SK-N-SH (cell line): Measurements from ENCODE around the gene POU6F2. TPM values are rescaled to one million over a fixed set of nuclear protein-coding genes. Genes with fewer than 3 reads are reported as not detected.

Experiments used
- CTCF ChIA-PET: fragments of 300-600, 350-600 bp; formaldehyde crosslinking; extraction: SDS; loops from one replicate; lab custom pipeline; 2021; lab: Yijun Ruan, JAX
- POLR2A ChIA-PET: fragments of 350-600 bp; sonication (Branson Sonifier 250); formaldehyde crosslinking; extraction: SDS; loops from one replicate; lab custom pipeline; 2020; ENCODE audit warnings: antibody characterized with exemption, inconsistent platforms; lab: Yijun Ruan, JAX
- DNase-seq: peaks from one replicate; pipeline ENCODE4 v3.0.0; 2012
- H2AFZ ChIP-seq: fragments of 200-600 bp; sonication (generic); 2 replicates; pipeline ENCODE4 v1.8.1; 2016; ENCODE audit warnings: antibody characterized with exemption, mild to moderate bottlenecking, low read depth
- H3F3A ChIP-seq: fragments of 200-600 bp; sonication (generic); replicated peaks from 2 replicates; pipeline ENCODE3; 2016; ENCODE audit warnings: antibody characterized with exemption, mild to moderate bottlenecking; ENCODE audit not compliant: insufficient read depth
- H3K27ac ChIP-seq, 2 experiments: fragments of 200-500 bp in 1 of 2; fragments of 200-600 bp in 1 of 2; sonication (Bioruptor generic) in 1 of 2; sonication (generic), shearing (Covaris generic) in 1 of 2; 2 replicates each; pipeline versions ENCODE4 v1.5.1 to v1.6.1; 2014 to 2016; ENCODE audit warnings: low read depth in 2 of 2, inconsistent platforms in 1 of 2, low read length in 1 of 2, mild to moderate bottlenecking in 1 of 2, mixed read lengths in 1 of 2
- H3K27me3 ChIP-seq: fragments of 200-600 bp; sonication (generic), shearing (Covaris generic); 2 replicates; pipeline ENCODE4 v1.6.1; 2016; ENCODE audit warnings: mixed run types; ENCODE audit not compliant: insufficient read depth
- H3K36me3 ChIP-seq, 2 experiments: fragments of 200-500 bp in 1 of 2; fragments of 200-600 bp in 1 of 2; sonication (Bioruptor generic) in 1 of 2; sonication (generic) in 1 of 2; replicated peaks in 1 of 2; 2 replicates each; pipeline versions ENCODE3 to v1.5.1; 2014 to 2016; ENCODE audit warnings: low read length in 1 of 2, mild to moderate bottlenecking in 1 of 2; ENCODE audit not compliant: insufficient read depth in 2 of 2, control insufficient read depth in 1 of 2
- H3K4me1 ChIP-seq, 2 experiments: fragments of 200-500 bp in 1 of 2; fragments of 200-600 bp in 1 of 2; sonication (Bioruptor generic) in 1 of 2; sonication (generic), shearing (Covaris generic) in 1 of 2; 2 replicates each; pipeline versions ENCODE4 v1.5.1 to v1.6.1; 2014 to 2016; ENCODE audit warnings: low read depth in 1 of 2, low read length in 1 of 2, mixed run types in 1 of 2; ENCODE audit not compliant: insufficient read depth in 2 of 2, control insufficient read depth in 1 of 2
- H3K4me2 ChIP-seq: fragments of 200-600 bp; sonication (generic), shearing (Covaris generic); 2 replicates; pipeline ENCODE4 v1.6.1; 2017; ENCODE audit warnings: mixed run types
- H3K4me3 ChIP-seq, 2 experiments: fragments of 200-500 bp in 1 of 2; fragments of 200-600 bp in 1 of 2; sonication (Bioruptor generic) in 1 of 2; sonication (generic), shearing (Covaris generic) in 1 of 2; 2 replicates each; pipeline versions ENCODE4 v1.5.1 to v1.8.1; 2014 to 2016; ENCODE audit warnings: low read depth in 2 of 2, inconsistent platforms in 1 of 2, low read length in 1 of 2, mild to moderate bottlenecking in 1 of 2, mixed read lengths in 1 of 2, moderate library complexity in 1 of 2
- H3K79me2 ChIP-seq: fragments of 200-600 bp; sonication (generic); 2 replicates; pipeline ENCODE4 v1.8.1; 2017; ENCODE audit warnings: mild to moderate bottlenecking; ENCODE audit not compliant: insufficient read depth
- H3K9ac ChIP-seq: fragments of 200-600 bp; sonication (generic); 2 replicates; pipeline ENCODE4 v1.6.1; 2017; ENCODE audit warnings: mixed run types
- H3K9me2 ChIP-seq: fragments of 200-600 bp; sonication (generic); 2 replicates; pipeline ENCODE4 v1.6.1; 2017; ENCODE audit warnings: mixed run types
- H3K9me3 ChIP-seq: fragments of 200-600 bp; sonication (generic); 2 replicates; pipeline ENCODE4 v1.6.1; 2017; ENCODE audit warnings: mixed run types, mild to moderate bottlenecking, moderate library complexity
- H4K20me1 ChIP-seq: fragments of 200-600 bp; sonication (generic); 2 replicates; pipeline ENCODE4 v1.6.1; 2017; ENCODE audit warnings: mild to moderate bottlenecking, mixed run types; ENCODE audit not compliant: insufficient read depth
- CHD2 ChIP-seq: fragments of 150-350 bp; IDR thresholded peaks from 2 replicates; pipeline ENCODE4 v1.6.1; 2018; ENCODE audit warnings: low read length; ENCODE audit not compliant: partially characterized antibody
- ELF1 ChIP-seq: IDR thresholded peaks from 2 replicates; pipeline ENCODE4 v1.4.0; 2012
- EZH2phosphoT487 ChIP-seq: fragments of 200-600 bp; sonication (generic); IDR thresholded peaks from 2 replicates; pipeline ENCODE4 v1.6.1; 2017; ENCODE audit warnings: low read depth, mixed run types, mild to moderate bottlenecking, antibody characterized with exemption, moderate library complexity, borderline replicate concordance
- FOXM1 ChIP-seq: IDR thresholded peaks from 2 replicates; pipeline ENCODE4 v1.4.0; 2012; ENCODE audit warnings: low read depth, mild to moderate bottlenecking
- GABPA ChIP-seq: IDR thresholded peaks from 2 replicates; pipeline ENCODE4 v1.4.0; 2012; ENCODE audit warnings: low read depth, mild to moderate bottlenecking
- GATA2 ChIP-seq: sonication (generic); formaldehyde crosslinking; IDR thresholded peaks from 2 replicates; pipeline ENCODE4 v1.5.0; 2020; ENCODE audit warnings: mild to moderate bottlenecking, missing genetic modification reagents
- IRF3 ChIP-seq: fragments of 150-350 bp; IDR thresholded peaks from 2 replicates; pipeline ENCODE4 v1.6.1; 2016; ENCODE audit warnings: mild to moderate bottlenecking, low read depth, low read length
- MXI1 ChIP-seq: IDR thresholded peaks from 2 replicates; pipeline ENCODE4 v1.6.1; 2012; ENCODE audit warnings: mild to moderate bottlenecking, low read depth, low read length, improper control_type of control experiment
- NFIC ChIP-seq: IDR thresholded peaks from 2 replicates; pipeline ENCODE4 v1.4.0; 2012; ENCODE audit warnings: borderline replicate concordance
- NRF1 ChIP-seq: IDR thresholded peaks from 2 replicates; pipeline ENCODE4 v1.6.1; 2012; ENCODE audit warnings: low read depth, mild to moderate bottlenecking, low read length
- POLR2AphosphoS5 ChIP-seq: IDR thresholded peaks from 2 replicates; pipeline ENCODE4 v1.6.1; 2012; ENCODE audit warnings: low read depth, low read length
- RCOR1 ChIP-seq: fragments of 150-350 bp; IDR thresholded peaks from 2 replicates; pipeline ENCODE4 v1.6.1; 2017; ENCODE audit warnings: antibody characterized with exemption, low read length
- REST ChIP-seq: IDR thresholded peaks from 2 replicates; pipeline ENCODE4 v1.6.1; 2012; ENCODE audit warnings: mild to moderate bottlenecking, low read depth, low read length, moderate library complexity
- RFX5 ChIP-seq: IDR thresholded peaks from 2 replicates; pipeline ENCODE4 v1.6.1; 2012; ENCODE audit warnings: mild to moderate bottlenecking, improper control_type of control experiment, low read length
- SIN3A ChIP-seq: IDR thresholded peaks from 2 replicates; pipeline ENCODE4 v1.6.1; 2012; ENCODE audit warnings: low read depth, mild to moderate bottlenecking, low read length, moderate library complexity, borderline replicate concordance
- SMC3 ChIP-seq: IDR thresholded peaks from 2 replicates; pipeline ENCODE4 v1.6.1; 2012; ENCODE audit warnings: low read depth, low read length, improper control_type of control experiment
- TCF12 ChIP-seq: IDR thresholded peaks from 2 replicates; pipeline ENCODE4 v1.4.0; 2012
- TEAD4 ChIP-seq: IDR thresholded peaks from 2 replicates; pipeline ENCODE4 v1.4.0; 2012; ENCODE audit warnings: mild to moderate bottlenecking, borderline replicate concordance; ENCODE audit not compliant: insufficient read depth
- WGBS: methylation state at CpG from one replicate; pipeline ENCODE4 v1.1.6; 2017; ENCODE audit warnings: low lambda C conversion rate; 5-methylcytosine and 5-hydroxymethylcytosine counted together
- polyA plus RNA-seq, 3 experiments: library from polyadenylated mRNA; depleted of rRNA; stranded (reverse); fragments of >200 nt; gene quantifications; 2 replicates each; pipeline ENCODE4 v1.2.3, GENCODE V29; 2012

POU6F2 gene
- polyA plus RNA-seq, 1 of the 3 experiments (the other 2 are of a cell fraction): under 0.01 TPM

- no peak for TF ChIP-seq REST
- TF ChIP-seq FOXM1: no peak
Measured at GRCh38 chr7:39035156-39035555, 57.4 kb downstream of the POU6F2 start (continued).

GRCh38 chr7:39035903-39036302 is 58.2 kb downstream of the POU6F2 start:
- Histone ChIP-seq H3K27ac (no peak overlapping the region), H3K36me3 (no peaks in the 10 kb centered on the region), H3F3A (no peaks in the 10 kb centered on the region), H3K9ac (no peak overlapping the region), H3K4me1 (no peaks in the 10 kb centered on the region), H3K4me3 (no peak overlapping the region), H4K20me1 (no peaks in the 10 kb centered on the region), H3K79me2 (no peaks in the 10 kb centered on the region), H3K4me2 (no peak overlapping the region), H2AFZ (no peak overlapping the region), H3K27me3 (peaks cover 19% of the 10 kb centered on the region; the same call in 1 of the 2 replicates), H3K9me3 (no peaks in the 10 kb centered on the region), H3K9me2 (no peaks in the 10 kb centered on the region)
- ChIA-PET POLR2A (no interaction called here), CTCF (no interaction called here)
- WGBS: 19% methylated on average over 4 of the region's 4 CpGs
- DNase-seq: no peak
- no peak for TF ChIP-seq MXI1
- TF ChIP-seq TCF12: no peak

GRCh38 chr7:39042670-39043069 is 65.0 kb downstream of the POU6F2 start:
- Histone ChIP-seq H3K4me2 (no peak overlapping the region), H3K27ac (no peak overlapping the region), H3K9ac (no peak overlapping the region), H3K27me3 (no peaks in the 10 kb centered on the region), H3F3A (no peaks in the 10 kb centered on the region), H2AFZ (no peak overlapping the region), H3K4me1 (no peaks in the 10 kb centered on the region; a peak in 1 of 4 replicates), H3K9me2 (no peaks in the 10 kb centered on the region), H3K4me3 (no peak overlapping the region), H3K36me3 (no peaks in the 10 kb centered on the region), H3K79me2 (no peaks in the 10 kb centered on the region), H4K20me1 (no peaks in the 10 kb centered on the region), H3K9me3 (no peaks in the 10 kb centered on the region)
- CTCF ChIA-PET: no interaction called here
- TF ChIP-seq GATA2 (CRISPR knock-in tag) (no peak), TEAD4 (no peak), ELF1 (no peak), POLR2AphosphoS5 (no peak), SMC3 (no peak), FOXM1 (no peak), SIN3A (no peak), TCF12 (no peak), NRF1 (no peak), IRF3 (no peak), RCOR1 (no peak), REST (no peak), GABPA (no peak), NFIC (no peak), RFX5 (no peak), EZH2phosphoT487 (no peak), CHD2 (no peak)
- POLR2A ChIA-PET: no interaction called here
- DNase-seq: no peak
- 0% methylated on average over 1 of the region's 1 CpG for whole genome bisulfite sequencing
